ENCODE results near the gene GARNL3. TPM values are rescaled to one million over a fixed set of nuclear protein-coding genes. Genes with fewer than 3 reads are reported as not detected.

The GARNL3 gene
- total RNA-seq, 1 donor from 2014 or later: 1.0 TPM

DNA sequence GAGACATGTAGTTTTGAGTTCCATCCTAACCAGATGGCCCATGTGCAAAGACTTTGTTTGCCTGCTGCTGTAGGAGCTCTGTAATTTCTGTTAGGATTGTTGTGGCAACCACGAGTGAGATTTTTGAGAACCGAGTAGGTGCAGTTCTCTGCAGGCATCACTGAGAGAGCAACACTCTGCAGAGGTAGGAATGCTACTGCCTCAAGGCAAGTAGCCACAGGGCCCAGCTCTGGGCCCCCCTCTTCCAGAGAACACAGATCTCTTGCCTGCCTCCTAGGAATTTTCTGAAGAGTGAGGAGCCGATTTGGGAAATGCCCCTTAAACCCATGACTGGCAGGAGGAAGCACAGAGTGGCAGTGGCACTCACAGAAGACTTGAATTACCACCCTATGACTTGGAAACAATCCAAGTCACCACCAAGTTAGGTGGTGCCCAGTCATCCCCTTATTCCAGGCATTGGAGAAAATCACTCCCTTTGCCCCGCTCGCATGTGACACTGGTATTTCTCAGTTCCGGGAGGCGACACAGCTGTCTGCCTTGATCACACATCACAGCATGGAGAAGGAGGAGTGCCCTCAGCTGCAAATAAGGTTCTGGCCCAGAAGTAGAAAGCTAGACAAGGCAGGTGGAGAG, 79.9 kb downstream of the GARNL3 start:
- intact Hi-C loops (cut with micrococcal nuclease): no loop called here

DNA sequence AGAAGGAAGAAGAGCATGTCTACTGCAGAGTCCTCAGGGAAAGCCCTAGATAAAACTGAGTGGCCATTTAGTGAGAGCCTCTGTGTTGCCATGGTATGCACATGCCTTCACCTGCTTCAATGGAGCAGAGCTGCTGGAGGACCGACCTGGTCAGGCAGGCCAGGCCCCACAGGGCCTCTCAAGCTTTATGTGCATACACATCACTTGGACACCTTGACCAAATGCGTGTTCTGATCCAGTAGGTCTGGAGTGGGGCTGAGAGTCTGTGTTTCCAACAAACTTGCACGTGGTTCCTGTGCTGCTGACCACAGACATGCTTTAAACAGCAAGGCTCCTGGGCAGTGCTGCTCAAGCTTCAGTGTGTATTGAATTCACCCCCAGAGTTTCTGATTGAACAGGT, 81.0 kb downstream of the GARNL3 start:
- intact Hi-C loops (cut with micrococcal nuclease): no loop called here

DNA sequence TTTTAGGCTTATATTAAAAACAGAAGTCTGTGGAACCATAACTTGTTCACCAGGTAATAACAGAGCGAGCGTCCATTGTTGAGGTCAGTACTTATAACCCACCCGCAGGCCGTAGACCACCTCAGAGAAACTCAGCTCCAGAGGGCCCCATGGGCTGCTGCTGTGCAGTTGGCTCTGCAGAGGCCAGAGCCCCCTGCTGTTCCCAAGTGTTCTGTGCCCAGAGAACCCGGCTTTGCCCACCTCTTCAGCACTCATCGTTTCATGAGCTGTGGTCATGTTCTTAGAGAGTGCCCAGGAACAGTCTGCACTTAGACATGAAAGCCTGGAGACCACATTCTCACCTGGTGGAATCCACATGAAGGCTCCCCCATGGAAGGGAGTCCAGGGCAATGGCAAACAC, 82.0 kb downstream of the GARNL3 start:
- intact Hi-C loops (cut with micrococcal nuclease): no loop called here

DNA sequence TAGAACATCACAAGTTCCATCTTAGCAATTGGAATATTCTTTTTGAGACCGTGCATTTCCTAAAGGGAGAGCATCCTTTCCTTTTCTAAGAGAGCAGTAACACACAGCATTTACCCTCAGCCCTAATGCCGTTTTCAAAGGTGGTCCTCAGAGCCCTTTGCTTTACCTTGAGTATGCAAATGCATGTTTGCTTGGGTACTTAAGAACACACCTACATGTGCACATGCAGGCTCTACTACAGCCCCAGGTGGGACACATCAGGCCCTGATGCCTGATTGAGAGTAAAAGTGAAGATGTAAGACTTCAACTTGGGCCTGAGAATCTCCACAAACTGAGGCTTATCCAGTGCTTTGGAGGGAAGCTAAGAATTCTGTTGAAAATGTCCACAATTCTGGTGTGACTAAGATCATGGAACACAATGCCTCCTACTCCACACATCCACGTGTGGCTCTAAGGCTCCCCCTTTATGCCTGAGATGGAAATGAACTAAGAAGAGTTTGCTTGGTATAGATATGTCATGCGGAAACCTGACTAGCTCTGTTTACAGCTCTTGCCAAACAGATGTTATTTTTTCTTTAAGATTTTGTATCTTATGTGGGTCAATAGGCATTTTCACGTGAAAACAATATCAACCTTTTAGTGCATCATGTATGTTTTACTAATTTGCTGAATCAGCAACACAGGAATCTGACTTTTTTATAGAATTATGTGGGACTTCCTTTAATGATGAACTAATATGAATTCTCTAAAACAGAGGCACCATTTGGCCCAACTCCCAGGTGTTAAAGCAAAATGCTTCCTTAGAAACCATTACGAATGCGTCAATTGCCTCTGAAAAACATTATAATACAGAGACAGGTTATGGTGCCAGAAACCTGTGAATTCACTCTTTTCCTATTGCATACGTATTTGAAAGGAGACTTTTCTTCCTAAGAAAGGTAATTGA, 83.5 kb downstream of the GARNL3 start:
- intact Hi-C loops (cut with micrococcal nuclease): no loop called here

DNA sequence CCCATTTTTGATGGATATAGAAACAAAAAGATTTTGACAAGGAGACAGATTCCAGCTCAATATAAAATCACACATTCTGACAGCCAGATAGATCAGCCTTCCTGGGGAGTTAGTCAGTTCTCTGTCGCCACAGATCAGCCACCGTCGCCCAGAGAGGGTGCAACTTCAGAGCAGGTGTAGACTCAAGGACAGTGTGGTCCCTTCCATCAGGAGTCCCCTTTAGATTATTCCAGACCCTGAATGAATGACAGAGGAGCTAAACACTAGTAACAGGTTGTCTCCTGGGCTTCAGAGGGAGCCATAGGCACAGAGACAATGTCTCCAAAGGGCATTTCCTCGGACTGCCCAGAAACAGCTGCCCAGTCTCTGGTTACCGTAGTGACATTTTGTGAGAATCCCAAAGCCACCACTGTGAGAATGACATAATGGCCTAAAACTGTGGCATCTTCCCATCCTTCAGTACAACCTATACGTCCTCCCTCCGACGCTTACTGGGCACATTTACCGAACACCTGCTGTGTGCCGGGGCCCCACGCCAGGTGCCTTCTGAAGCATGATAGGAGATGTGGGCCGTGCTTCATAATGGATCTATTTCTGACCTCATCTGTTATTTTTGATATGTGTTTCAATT, 85.0 kb downstream of the GARNL3 start:
- intact Hi-C loops (cut with micrococcal nuclease): no loop called here

DNA sequence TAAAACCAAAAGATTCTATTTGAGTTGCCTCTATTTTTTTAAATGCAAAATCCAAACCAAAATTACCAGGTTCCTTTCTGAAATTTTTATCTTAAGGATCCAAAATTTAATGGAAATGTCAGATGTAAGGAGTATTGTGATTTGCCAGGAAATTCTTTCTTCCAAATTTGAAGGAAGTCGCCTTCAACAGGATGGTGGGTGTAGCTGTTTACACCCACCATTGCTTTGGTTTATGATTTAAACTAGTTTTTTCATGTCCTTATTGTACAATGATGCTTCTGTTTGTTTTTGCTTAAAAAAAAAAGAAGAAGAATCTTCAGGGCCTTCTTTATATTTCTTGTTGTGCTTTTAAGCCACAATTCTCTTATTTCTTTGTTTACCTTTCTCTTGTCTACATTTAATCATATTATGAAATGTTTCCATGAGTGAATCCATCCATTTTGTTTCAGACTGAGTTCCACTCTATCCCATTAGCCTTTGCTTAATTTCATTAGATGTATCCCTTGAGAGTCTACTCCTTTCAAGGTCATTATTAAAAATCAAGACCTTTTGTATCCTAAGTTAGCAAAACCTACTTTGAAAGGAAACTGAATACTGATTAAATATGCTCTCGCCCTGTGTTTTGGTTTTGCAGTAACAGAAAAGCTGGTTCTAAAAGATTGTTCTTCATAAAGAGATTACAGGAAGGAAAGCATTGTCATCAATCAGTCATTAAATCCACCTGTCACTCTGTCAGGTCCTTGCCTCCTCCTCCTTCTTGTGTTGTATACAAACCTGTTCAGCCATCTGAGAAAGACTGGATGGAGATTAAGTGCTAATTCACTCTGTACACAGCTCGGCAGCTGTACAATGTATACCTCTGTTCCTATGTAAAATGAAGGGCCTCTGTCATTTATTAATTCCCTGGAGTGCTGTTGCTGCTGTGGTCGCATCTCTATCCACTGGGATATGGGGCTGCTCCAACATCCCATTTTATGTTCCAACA, 86.9 kb downstream of the GARNL3 start:
- intact Hi-C loops (cut with micrococcal nuclease): no loop called here

DNA sequence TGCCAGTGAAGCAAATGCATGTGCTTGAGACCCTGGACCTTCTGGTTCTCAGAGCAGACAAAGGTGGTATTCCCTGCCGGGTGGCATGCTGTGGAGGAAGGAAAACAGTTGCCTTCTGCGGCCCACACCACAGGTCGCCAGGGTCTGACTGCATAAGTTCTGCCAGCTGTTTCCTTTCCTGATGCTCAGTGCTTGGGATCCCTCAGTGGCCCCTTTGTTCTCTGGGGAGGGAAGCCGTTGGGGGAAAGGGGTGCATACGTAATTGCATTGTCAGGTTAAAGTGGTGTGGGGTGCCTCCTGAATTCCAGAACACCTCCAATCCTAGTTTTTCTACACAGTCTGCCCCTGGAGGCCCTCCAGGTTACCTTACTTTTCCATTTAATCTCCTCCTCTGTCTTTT, 89.3 kb downstream of the GARNL3 start:
- intact Hi-C loops (cut with micrococcal nuclease): no loop called here

DNA sequence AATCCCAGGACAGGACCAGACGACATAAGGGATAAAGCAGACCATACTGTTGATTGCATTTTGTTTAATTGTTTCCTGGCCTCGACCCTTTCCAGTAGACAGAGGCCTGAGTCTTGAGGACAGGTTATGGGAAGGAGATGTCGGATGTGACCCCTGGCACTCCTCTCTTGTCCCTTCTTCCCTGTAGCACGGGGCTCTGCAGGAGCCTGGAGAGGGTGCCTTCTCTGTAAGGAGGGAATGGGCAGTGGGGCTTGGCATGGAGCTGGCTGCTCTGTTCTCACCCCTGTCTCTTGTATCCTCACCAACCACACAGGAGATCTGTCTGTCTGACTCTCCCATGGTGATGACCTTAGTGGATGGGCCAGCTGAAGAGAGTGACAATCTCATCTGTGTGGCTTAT, 92.3 kb downstream of the GARNL3 start:
- intact Hi-C loops (cut with micrococcal nuclease): no loop called here

DNA sequence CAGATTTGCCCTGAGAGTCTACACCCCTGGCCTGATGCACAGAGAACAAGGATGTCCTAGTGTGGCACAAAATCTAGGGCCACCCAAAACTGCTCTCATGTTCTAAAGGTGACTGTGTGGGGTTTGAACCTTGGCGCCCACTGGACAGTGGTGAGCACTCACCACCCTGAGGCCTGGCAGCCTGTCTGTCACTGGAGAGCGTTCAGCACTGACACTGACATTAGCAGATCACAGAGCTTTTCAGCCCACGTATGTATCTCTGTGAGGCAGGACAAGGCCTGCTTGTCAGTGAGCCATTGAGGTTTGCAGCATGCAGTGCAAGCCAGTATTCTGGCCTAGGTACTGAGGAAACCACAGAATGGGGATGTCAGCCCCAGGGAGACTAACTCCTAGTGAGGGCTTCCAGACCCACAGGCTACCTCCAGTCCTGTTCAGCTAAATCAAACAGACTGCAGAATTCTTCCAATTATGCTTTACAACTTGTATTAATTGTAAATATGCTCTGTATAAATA, 93.5 kb downstream of the GARNL3 start:
- intact Hi-C loops (cut with micrococcal nuclease): no loop called here

DNA sequence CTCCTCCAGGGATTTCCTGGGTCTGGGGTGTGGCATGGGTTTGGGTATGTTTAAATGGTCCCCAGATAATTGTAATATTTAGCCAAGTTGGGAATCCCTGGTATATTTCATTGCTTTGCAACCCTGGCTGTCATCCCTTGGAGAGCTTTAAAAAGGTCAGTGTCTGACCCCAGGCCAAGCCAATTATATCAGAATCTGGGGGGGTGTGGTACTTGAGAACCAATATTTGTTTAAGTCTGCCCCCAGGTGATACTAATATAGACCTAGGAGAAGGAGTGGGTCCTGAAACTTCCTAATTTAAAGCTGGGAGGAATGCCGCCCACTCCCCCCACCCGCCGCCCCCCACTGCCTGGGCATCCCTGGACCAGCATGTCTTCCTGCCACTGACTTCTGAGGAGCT, 94.2 kb downstream of the GARNL3 start:
- intact Hi-C loops (cut with micrococcal nuclease): no loop called here

DNA sequence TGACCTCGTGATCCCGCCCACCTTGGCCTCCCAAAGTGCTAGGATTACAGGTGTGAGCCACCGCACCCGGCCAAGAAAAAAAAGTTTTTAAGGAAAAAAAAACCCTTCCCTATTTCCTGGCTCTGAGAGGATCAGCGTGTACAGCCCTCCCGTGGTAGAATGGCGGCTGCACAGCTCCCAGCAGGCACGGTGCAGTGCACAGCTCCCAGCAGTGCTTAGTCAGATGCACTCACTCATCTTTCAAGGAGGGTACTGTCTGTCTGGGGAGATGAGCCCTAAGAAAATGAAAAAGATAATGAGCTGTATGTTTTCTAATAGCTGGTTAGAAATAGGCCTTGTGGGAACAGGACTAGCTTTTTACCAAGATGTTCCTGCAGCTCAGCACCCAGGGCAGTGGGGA, 95.7 kb downstream of the GARNL3 start:
- intact Hi-C loops (cut with micrococcal nuclease): no loop called here

DNA sequence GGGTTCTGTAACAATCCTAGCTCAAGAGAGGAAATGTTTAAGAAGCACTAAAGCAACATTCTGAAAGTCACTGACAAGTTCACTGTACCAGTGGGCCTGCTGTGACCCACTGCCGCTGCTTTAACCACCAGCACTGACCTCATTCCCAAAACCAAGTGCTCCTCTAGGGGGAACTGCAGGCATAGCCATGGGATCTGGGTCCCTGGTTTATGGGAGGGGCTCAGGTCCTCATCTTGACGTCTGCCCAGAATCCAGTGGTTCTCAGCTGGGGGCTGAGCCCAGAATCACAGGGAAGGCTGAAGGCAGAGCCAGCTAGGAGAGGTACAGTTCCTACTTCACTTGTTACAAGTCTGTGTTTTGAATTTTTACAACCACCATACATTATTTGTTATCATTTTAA, 96.3 kb downstream of the GARNL3 start:
- intact Hi-C loops (cut with micrococcal nuclease): no loop called here

DNA sequence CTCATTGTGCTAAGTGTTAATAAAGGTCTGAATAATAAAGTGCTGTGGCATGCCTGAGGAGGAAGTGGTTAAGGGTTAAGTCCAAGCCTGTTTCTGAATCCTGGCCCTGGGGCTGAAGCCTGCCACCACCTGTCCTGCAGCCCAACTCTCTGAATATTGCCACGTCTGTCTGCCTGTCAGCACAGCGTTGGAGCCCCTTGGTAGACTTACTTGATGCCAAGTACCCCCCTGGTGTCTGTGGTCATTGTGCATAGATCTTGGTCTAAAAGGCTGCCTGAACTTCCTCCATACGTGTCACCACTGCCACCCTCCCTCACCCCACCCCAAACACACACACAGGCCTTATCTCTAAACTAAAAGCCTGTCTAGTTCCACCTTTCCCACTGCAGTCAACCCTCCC, 97.0 kb downstream of the GARNL3 start:
- intact Hi-C loops (cut with micrococcal nuclease): no loop called here

DNA sequence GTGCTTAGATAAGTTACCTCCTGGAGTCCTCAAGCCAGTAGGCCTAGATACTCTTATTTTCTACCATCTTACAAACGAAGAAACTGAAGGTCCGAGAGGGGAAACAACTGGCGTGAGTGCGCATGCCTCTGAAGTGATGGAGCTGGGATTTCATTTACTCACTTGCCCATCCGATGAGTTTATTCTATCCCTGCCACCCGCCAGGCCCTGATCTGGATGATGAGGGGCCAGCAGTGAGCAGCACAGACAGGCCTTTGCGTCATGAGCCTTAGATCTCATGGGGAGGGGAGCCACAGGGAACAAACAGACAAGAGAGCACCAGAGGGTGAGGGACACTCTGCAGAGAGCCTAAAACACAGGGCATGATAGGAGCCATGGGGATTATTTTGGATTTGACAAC, 98.3 kb downstream of the GARNL3 start:
- intact Hi-C loops (cut with micrococcal nuclease): no loop called here

DNA sequence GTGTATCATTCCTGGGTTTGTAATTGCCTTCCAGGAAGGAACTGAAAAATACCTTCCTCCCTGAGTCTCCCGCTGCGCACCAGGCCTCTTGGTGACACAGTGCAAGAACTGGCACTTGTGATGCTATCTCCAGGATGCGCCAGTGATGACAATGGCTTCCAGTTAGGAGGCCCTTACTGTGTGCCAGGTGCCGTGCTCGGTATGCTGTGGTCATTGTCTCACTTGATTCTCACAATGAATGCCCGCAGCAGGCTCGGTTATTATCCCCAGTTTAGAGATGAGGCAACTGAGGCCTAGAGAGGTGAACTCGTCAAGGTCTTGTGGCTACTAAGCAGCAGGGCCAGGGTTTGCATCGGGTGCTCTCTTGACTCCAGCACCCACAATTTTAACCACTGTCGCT, 100.9 kb downstream of the GARNL3 start:
- intact Hi-C loops (cut with micrococcal nuclease): no loop called here

DNA sequence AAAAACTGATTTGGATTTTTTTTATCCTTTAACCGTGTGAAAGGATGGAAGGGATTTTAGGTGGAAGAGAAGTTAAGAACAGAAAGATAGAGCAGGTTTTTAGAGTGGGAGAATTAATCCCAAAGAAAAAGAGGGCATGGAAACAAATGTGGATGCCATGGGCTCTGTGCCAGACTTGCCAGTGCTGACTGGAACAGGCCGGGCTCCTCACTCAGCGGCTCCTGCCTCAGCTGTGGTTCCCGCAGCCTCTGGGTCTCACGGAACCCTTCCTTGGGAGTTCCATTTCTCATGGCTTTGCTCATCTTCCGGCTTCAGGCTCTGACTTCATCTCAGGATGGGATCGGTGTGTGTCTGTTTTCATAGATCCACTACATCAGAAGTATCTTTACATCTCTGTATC, 102.0 kb downstream of the GARNL3 start:
- intact Hi-C loops (cut with micrococcal nuclease): no loop called here

DNA sequence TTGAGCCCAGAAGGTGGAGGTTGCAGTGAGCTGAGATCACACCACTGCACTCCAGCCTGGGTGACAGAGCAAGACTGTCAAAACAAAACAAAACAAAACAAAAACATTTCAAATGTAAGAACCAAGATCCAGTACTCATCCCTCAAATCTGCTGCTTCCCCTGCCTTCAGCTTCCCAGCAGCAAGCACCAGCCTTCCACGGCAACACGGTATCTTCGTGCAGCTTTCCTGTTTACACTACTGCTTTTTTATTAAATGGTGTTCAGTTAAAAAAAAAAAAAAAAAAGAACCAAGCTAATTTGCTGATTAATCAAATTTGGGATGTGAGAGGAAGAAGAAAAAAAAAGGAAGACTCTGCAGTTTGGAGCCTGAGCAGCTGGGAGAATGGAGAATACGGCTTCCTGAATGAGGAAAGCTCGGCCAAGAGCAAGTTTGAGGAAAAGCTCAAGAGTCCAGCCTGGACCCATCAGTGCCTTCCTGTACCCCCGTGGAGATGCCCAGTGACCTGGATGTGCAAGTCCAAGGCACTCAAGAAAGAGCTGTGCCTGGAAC, 104.4 kb downstream of the GARNL3 start:
- intact Hi-C loops (cut with micrococcal nuclease): no loop called here

DNA sequence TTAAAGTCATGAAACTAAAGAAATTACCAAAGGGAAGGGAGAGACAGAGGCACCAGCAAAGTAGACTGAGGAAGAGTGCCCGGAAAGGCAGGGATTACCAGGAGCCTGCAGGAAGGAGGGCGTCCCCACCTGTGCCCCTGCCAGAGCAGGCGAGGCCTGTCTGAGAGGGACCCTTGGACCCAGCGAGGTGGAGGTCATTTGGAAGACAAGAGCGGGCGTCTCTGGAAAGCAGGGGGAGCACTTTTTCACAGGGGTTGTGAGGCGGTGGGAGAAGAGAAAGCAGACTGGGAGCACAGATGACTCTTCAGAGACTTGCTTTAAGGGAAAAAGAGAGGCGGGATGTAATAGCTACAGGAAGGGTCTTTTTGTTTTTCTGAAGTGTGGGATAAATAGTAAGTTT, 104.9 kb downstream of the GARNL3 start:
- intact Hi-C loops (cut with micrococcal nuclease): no loop called here

DNA sequence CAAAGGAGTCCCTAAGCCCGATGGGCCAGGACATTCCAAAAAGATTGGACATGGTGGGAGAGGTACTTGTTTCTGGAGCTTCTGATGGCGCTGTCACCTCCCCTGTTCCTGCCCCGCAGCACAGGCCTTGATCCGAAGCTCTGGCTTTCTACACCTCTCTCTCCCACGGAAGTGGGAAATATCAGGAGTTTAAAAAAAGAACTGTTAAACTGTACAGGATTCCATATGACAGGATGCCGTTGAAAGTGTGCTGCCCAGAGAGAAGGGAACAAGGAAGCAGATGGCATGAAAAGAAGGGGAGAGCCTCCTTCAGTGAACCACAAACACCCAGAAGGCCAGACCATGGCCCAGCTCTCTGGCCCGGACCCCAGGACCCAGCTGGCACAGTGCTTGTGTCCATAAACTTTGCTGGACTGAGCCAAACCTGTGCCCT, 105.6 kb downstream of the GARNL3 start:
- intact Hi-C loops (cut with micrococcal nuclease): no loop called here

All from T-helper 2 cell treated with Interferon-gamma antibody and Interleukin-4, amounts not matched to agents 100 ng/mL and 5 ng/mL, for 36 hours (primary cell).